K562 (cell line): Measurements from ENCODE around the gene CEP135. TPM values are rescaled to one million over a fixed set of nuclear protein-coding genes. Genes with fewer than 3 reads are reported as not detected.
A peak's percentile ranks its signal among the peaks of the same experiment; 100 is the strongest.

Source experiments
- ATF7 ChIP-seq: fragments of 450-650 bp; IDR thresholded peaks from 2 replicates; pipeline ENCODE4 v1.7.1; 2014; ENCODE audit warnings: mild to moderate bottlenecking, moderate library complexity
- MYC ChIP-seq, 2 experiments: fragments of 250-450 bp in 1 of 2; sonication (Bioruptor Pico) in 1 of 2; IDR thresholded peaks; 2 replicates each; pipeline versions ENCODE4 v1.5.1 to v1.6.1; 2012 to 2021; ENCODE audit warnings: low read depth in 2 of 2, borderline replicate concordance in 1 of 2, improper control_type of control experiment in 1 of 2, low read length in 1 of 2, mild to moderate bottlenecking in 1 of 2, moderate library complexity in 1 of 2
- SMAD4 ChIP-seq: fragments of 250-450 bp; sonication (Bioruptor Pico); conservative IDR thresholded peaks from 2 replicates; pipeline ENCODE4 v1.8.0; 2021; ENCODE audit warnings: inconsistent platforms, mild to moderate bottlenecking, moderate library complexity
- polyA plus RNA-seq, 8 experiments: library from polyadenylated mRNA; depleted of rRNA in 4 of 8; stranded (reverse) in 5 of 8; unstranded in 3 of 8; fragments of >200 nt; fragmentation: Nextera tagmentation in 2 of 8; fragmentation: Illumina TruSeq in 1 of 8; extraction: Ambion mirVana in 2 of 8; extraction: Trizol in 1 of 8; gene quantifications; 2 replicates each; pipeline versions ENCODE4 v1.2.1 to v1.2.3, GENCODE V29; 2011 to 2014; ENCODE audit warnings: inconsistent platforms in 1 of 8, missing spikeins in 1 of 8
- total RNA-seq, 7 experiments: library from RNA; depleted of rRNA in 6 of 7; stranded (reverse); fragments of >200 nt in 6 of 7; fragmentation: Illumina TruSeq in 2 of 7; extraction: Trizol in 2 of 7; gene quantifications; 2 replicates each; pipeline versions ENCODE4 v1.2.1 to v1.2.3, GENCODE V29; 2011 to 2021; ENCODE audit warnings: low replicate concordance in 1 of 7
- TF ChIP-seq, protein P1 (sequence below), 3 experiments: IDR thresholded peaks in 2 of 3; conservative IDR thresholded peaks in 1 of 3; 2 replicates each; pipeline ENCODE4 v1.5.1; 2011 to 2012; ENCODE audit warnings: low read length in 3 of 3, mild to moderate bottlenecking in 3 of 3, control low read depth in 2 of 3, improper control_type of control experiment in 1 of 3, inconsistent platforms in 1 of 3, low read depth in 1 of 3, mixed read lengths in 1 of 3, moderate library complexity in 1 of 3; ENCODE audit not compliant: insufficient read depth in 2 of 3
- TF ChIP-seq, protein P2 (sequence below): sonication (generic); formaldehyde crosslinking; IDR thresholded peaks from 2 replicates; pipeline ENCODE4 v1.8.0; 2022; ENCODE audit warnings: mild to moderate bottlenecking, missing genetic modification reagents
- TF ChIP-seq, protein P3 (sequence below): fragments of 200-800 bp; sonication (Bioruptor generic); IDR thresholded peaks from 2 replicates; pipeline ENCODE4 v1.6.1; 2017; ENCODE audit warnings: missing genetic modification characterization, missing compliant biosample characterization
- TF ChIP-seq, protein P4 (sequence below): sonication (generic); formaldehyde crosslinking; IDR thresholded peaks from 2 replicates; pipeline ENCODE4 v1.8.0; 2022; ENCODE audit warnings: mild to moderate bottlenecking, missing genetic modification reagents

CEP135 gene
- total and polyA plus RNA-seq, 9 of the 15 experiments (the other 6 are each of a cell fraction or from before 2014, with no cell fraction given) = 3.1 to 18.9 (median 15.3) TPM

DNA sequence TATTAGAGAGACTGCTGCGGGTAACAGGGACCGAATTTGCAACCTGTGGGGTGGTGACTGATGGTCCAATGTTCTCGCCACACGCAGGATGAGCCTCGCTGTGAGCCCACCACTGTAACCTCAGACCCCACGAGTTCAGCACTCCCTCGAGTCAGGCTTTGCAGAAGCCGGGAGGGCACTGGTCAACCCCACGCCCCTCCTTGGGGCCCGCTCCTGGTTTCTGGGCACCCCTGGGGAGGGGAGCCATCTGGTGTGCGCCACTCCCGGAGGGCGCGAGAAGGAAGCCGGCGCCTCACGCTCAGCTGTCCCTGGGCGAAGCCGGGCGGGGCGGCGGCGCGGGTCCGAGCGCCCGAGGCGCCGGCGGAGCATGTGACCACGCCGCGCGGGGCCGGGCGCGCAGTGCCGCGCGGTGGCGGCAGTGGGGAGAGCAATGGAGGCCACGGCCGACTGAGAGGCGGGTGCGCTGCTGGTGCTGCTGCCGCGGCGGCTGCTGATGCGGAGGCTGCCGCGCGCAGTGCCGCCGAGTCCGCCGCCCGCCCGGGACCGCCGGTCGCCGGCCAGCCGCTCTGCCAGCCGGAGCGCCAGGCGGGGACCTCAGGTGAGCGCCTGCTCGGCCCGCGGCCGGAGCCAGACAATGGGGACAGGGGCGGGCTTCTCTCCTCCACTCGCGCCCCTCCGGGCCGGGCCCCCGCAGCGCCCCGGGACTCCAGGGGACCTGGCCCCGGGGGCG is 100.1 kb downstream of the CEP135 start (continued):
- TF ChIP-seq, protein P1, sequence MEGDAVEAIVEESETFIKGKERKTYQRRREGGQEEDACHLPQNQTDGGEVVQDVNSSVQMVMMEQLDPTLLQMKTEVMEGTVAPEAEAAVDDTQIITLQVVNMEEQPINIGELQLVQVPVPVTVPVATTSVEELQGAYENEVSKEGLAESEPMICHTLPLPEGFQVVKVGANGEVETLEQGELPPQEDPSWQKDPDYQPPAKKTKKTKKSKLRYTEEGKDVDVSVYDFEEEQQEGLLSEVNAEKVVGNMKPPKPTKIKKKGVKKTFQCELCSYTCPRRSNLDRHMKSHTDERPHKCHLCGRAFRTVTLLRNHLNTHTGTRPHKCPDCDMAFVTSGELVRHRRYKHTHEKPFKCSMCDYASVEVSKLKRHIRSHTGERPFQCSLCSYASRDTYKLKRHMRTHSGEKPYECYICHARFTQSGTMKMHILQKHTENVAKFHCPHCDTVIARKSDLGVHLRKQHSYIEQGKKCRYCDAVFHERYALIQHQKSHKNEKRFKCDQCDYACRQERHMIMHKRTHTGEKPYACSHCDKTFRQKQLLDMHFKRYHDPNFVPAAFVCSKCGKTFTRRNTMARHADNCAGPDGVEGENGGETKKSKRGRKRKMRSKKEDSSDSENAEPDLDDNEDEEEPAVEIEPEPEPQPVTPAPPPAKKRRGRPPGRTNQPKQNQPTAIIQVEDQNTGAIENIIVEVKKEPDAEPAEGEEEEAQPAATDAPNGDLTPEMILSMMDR (IDR thresholded peaks at IDR 0.05 in 2 of 3, conservative IDR thresholded peaks at IDR 0.05 in 1 of 3; ENCODE audit: insufficient read depth in 2 of 3, low read depth in 1 of 3, low read length in 3 of 3) = peak in 2 of 3 experiments; percentile 62 to 76; a peak in 5 of 6 replicates
- TF ChIP-seq MYC (IDR thresholded peaks at IDR 0.05; ENCODE audit: low read depth, low read length) = peak; percentile 58; the same call in 1 of the 2 replicates
- TF ChIP-seq MYC (CRISPR knock-in tag; IDR thresholded peaks at IDR 0.05; ENCODE audit: borderline replicate concordance, low read depth) = no peak
- TF ChIP-seq SMAD4 = peak; percentile 47; the same call in 1 of the 2 replicates
- peak; percentile 39; the same call in 1 of the 2 replicates for TF ChIP-seq ATF7
- TF ChIP-seq, protein P2, sequence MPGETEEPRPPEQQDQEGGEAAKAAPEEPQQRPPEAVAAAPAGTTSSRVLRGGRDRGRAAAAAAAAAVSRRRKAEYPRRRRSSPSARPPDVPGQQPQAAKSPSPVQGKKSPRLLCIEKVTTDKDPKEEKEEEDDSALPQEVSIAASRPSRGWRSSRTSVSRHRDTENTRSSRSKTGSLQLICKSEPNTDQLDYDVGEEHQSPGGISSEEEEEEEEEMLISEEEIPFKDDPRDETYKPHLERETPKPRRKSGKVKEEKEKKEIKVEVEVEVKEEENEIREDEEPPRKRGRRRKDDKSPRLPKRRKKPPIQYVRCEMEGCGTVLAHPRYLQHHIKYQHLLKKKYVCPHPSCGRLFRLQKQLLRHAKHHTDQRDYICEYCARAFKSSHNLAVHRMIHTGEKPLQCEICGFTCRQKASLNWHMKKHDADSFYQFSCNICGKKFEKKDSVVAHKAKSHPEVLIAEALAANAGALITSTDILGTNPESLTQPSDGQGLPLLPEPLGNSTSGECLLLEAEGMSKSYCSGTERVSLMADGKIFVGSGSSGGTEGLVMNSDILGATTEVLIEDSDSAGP = no peak
- TF ChIP-seq, protein P3, sequence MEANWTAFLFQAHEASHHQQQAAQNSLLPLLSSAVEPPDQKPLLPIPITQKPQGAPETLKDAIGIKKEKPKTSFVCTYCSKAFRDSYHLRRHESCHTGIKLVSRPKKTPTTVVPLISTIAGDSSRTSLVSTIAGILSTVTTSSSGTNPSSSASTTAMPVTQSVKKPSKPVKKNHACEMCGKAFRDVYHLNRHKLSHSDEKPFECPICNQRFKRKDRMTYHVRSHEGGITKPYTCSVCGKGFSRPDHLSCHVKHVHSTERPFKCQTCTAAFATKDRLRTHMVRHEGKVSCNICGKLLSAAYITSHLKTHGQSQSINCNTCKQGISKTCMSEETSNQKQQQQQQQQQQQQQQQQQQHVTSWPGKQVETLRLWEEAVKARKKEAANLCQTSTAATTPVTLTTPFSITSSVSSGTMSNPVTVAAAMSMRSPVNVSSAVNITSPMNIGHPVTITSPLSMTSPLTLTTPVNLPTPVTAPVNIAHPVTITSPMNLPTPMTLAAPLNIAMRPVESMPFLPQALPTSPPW = peak; percentile 46
- TF ChIP-seq, protein P4, sequence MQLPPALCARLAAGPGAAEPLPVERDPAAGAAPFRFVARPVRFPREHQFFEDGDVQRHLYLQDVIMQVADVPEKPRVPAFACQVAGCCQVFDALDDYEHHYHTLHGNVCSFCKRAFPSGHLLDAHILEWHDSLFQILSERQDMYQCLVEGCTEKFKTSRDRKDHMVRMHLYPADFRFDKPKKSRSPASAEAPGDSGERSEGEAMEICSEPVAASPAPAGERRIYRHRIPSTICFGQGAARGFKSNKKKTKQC (CRISPR knock-in tag) = 0 out of 2 replicates have a peak, but pooled peaks have one; percentile 35
